Ovary (tissue), 3 donors: ENCODE results near the gene RNF138.

ENCODE experiments used
- EP300 ChIP-seq: sonication (generic); formaldehyde crosslinking; IDR thresholded peaks from one replicate; pipeline ENCODE4 v1.6.1; 2017; ENCODE audit warnings: antibody characterized with exemption
- POLR2A ChIP-seq: fragments of 450-650 bp; IDR thresholded peaks from one replicate; pipeline ENCODE4 v1.6.1; 2017; ENCODE audit warnings: antibody characterized with exemption, mild to moderate bottlenecking, moderate library complexity
- TF ChIP-seq, protein P1 (sequence below), 3 donors: fragments of 450-650 bp in 2 of 3; fragments of 200-600 bp in 1 of 3; IDR thresholded peaks; one replicate each; pipeline versions ENCODE4 v1.5.1 to v1.8.0; 2016 to 2022; ENCODE audit warnings: antibody characterized with exemption in 3 of 3, mild to moderate bottlenecking in 1 of 3
- donor health status: DM: no; HTN: no; CAD: no.

DNA sequence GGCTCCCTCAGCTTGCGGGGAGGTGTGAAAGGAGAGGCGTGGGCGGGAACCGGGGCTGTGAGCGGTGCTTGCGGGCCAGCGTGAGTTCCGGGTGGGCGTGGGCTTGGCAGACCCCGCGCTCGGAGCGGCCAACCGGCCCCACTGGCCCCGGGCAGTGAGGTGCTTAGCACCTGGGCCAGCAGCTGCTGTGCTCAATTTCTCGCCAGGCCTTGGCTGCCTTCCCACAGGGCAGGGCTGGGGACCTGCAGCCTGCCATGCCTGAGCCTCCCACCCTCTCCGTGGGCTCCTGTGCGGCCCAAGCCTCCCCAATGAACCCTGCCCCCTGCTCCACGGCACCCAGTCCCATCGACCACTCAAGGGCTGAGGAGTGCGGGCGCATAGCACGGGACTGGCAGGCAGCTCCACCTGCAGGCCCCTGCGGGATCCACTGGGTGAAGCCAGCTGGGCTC, 48.2 kb downstream of the RNF138 start:
- TF ChIP-seq, protein P1, sequence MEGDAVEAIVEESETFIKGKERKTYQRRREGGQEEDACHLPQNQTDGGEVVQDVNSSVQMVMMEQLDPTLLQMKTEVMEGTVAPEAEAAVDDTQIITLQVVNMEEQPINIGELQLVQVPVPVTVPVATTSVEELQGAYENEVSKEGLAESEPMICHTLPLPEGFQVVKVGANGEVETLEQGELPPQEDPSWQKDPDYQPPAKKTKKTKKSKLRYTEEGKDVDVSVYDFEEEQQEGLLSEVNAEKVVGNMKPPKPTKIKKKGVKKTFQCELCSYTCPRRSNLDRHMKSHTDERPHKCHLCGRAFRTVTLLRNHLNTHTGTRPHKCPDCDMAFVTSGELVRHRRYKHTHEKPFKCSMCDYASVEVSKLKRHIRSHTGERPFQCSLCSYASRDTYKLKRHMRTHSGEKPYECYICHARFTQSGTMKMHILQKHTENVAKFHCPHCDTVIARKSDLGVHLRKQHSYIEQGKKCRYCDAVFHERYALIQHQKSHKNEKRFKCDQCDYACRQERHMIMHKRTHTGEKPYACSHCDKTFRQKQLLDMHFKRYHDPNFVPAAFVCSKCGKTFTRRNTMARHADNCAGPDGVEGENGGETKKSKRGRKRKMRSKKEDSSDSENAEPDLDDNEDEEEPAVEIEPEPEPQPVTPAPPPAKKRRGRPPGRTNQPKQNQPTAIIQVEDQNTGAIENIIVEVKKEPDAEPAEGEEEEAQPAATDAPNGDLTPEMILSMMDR (IDR thresholded peaks at IDR 0.05), result no peak
- no peak for TF ChIP-seq POLR2A
- no peak for TF ChIP-seq EP300
